ENCODE measurements around the gene CDADC1. TPM values are rescaled to one million over a fixed set of nuclear protein-coding genes. Genes with fewer than 3 reads are reported as not detected.

CDADC1 gene
- total RNA-seq, 2 experiments from 2014 or later, result 9.1 to 11.3 TPM

DNA sequence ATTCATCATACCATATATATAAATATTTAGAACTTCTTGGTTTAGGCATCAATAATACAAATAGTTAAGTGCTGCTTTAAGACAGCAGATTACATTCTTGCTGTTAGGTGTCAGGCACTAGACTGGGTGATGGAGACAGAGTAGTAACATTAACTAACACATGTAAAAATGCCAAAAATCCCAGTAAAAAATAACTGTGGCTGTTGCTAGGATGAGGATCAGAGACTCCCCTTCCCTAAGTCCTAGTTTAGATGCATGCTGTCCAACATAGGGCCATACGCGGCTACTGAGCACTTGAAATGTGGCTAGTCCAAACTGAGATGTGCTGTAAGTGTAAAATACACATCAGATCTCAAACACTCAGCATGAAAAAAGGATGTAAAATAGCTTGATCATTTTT, 94.7 kb downstream of the CDADC1 start:
- Mint-ChIP-seq H3K4me3 (no peak overlapping the region), H3K27ac (no peak overlapping the region), H3K4me1 (ENCODE audit: low read depth) (peaks cover 10% of the 10 kb centered on the region), H3K36me3 (ENCODE audit: low read depth) (no peaks in the 10 kb centered on the region), H3K27me3 (no peaks in the 10 kb centered on the region), H3K9me3 (no peaks in the 10 kb centered on the region)
- ChIA-PET CTCF (no interaction called here), POLR2A (no interaction called here)
- H3K36me3 ChIP-seq (ENCODE audit: insufficient read depth, low read length), result no peaks in the 10 kb centered on the region
- ATAC-seq (ENCODE audit: poor library complexity), result no peak
- H3K27ac ChIP-seq (ENCODE audit: low read depth in 1 of 2, low read length in 2 of 2), result no peak overlapping the region
- DNase-seq, result no peak
- H3K27me3 ChIP-seq (ENCODE audit: control insufficient read depth in 1 of 2, insufficient read depth in 2 of 2, low read length in 2 of 2), result no peaks in the 10 kb centered on the region
- no peaks in the 10 kb centered on the region for H3K4me1 ChIP-seq (ENCODE audit: insufficient read depth, low read length)
- intact Hi-C loops (cut with DNase I, micrococcal nuclease), result no loop called here
- TF ChIP-seq, protein P1, sequence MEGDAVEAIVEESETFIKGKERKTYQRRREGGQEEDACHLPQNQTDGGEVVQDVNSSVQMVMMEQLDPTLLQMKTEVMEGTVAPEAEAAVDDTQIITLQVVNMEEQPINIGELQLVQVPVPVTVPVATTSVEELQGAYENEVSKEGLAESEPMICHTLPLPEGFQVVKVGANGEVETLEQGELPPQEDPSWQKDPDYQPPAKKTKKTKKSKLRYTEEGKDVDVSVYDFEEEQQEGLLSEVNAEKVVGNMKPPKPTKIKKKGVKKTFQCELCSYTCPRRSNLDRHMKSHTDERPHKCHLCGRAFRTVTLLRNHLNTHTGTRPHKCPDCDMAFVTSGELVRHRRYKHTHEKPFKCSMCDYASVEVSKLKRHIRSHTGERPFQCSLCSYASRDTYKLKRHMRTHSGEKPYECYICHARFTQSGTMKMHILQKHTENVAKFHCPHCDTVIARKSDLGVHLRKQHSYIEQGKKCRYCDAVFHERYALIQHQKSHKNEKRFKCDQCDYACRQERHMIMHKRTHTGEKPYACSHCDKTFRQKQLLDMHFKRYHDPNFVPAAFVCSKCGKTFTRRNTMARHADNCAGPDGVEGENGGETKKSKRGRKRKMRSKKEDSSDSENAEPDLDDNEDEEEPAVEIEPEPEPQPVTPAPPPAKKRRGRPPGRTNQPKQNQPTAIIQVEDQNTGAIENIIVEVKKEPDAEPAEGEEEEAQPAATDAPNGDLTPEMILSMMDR (IDR thresholded peaks at IDR 0.05), result no peak
- no peak overlapping the region for H3K4me3 ChIP-seq (ENCODE audit: low read length)
- no peaks in the 10 kb centered on the region for H3K9me3 ChIP-seq (ENCODE audit: control insufficient read depth in 1 of 2, insufficient read depth in 1 of 2, low read length in 2 of 2)

Other genes starting within 250 kb of the CDADC1 start
- not detected for gene MLNR, start 27.6 kb upstream of the CDADC1 start, total RNA-seq
- gene CAB39L, start 196.1 kb downstream of the CDADC1 start, total RNA-seq, result 1 to 10 TPM; 1.9 to 2.5 TPM
- 10 to 100 TPM; 10.8 to 11.5 TPM for gene SETDB2, start 196.3 kb downstream of the CDADC1 start, total RNA-seq
- 100 to 1,000 TPM; 105 TPM for gene PHF11, start 248.0 kb downstream of the CDADC1 start, total RNA-seq

Measured in CD4-positive, alpha-beta T cell (primary cell).